Measurements from ENCODE around the gene ZFAND3.
"Not testable (repeated sequence)": the region's sequence is repeated elsewhere in the genome, so short reads cannot be mapped to it uniquely, and the experiment has no call there.

The ZFAND3 gene

DNA sequence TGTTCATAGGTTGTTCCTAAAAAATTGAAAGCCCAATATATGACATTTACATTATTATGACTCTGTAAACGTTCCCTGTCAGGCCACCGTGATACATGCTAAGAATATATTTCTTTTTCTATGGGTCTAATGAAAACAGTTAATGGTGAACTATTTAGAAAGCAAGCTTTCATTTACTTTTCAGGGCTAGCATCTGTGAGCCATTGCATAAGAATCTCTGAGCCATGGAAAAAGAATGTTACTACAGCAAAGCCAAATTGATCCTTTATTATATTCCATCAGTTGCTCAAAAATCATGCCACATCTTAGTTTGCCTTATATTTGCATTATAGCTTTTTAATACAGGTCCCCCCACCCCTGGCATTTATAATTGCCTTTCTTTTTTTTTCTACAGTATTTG is 275.5 kb downstream of the ZFAND3 start:
- DNase-seq: no peak

DNA sequence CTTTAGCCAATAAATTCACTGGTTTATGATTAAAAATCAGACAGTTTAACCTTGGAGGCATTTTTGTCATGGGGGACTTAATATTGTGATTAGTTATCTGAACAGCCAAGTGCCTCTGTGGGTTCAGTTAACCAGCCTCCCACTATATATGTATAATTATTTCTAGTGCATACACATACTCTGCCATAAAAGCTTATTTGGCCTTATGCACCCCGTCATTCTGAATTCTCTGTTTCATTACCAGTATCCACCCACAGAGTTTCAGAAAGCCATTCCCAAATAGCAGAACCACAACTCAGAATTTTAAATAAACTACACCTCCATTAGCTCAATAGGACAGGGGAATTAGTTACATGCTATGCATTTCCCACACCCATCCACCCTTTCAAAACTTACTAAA is 279.7 kb downstream of the ZFAND3 start:
- DNase-seq: no peak

DNA sequence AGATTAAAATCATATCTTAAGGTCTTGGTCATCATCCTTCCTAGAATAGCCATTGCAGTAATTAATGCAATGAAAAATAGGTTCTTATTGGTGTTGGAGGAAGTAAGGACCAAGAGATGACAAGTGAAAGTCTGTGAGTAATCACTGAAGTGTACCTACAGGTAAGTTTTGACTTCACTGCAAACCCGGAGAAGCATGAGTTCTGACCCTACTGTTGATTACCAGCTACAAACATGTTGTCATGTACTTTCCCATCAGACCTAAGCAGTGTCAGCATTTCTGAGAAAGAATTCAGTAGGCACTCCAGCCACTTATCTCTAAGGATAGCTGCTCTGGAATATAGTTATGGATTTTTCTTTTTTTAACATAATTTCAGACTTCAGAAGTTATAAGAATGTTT is 280.9 kb downstream of the ZFAND3 start:
- DNase-seq: no peak

DNA sequence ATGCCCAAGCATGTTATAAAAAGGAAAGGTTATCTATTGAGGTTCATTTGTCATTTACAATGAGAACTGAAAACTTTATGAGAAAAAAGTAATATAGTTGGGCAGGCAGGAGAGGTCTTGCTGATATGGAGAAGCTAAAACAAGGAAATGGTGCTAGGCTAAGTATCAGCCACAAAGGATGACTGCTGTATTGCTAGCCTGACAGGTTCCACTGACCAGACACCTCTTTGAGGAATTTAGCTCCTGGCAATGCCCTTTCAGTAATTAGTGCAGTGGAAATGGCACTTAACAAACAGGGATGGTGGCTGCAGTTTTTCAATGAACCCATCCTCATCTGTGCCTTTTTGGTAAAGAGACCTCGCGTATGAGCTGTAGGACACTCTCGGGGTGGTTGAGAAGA is 284.4 kb downstream of the ZFAND3 start:
- DNase-seq: no peak

DNA sequence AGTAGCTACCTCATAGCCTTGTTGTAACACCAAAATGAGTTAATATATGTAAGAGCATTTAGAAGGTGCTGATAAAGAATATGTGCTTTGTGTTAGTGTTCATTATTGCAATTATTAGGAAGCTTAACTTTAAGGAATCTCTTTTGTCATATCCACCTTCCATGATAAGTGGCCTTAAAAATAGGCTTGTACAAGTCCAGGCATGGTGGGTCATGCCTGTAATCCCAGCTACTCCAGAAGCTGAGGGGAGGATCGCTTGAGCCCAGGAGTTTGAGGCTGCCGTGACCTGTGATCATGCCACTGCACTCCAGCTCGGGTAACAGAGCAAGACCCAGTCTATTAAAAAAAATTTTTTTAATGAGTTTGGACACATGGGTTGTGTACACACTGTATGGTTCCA is 285.5 kb downstream of the ZFAND3 start:
- no peak for DNase-seq

DNA sequence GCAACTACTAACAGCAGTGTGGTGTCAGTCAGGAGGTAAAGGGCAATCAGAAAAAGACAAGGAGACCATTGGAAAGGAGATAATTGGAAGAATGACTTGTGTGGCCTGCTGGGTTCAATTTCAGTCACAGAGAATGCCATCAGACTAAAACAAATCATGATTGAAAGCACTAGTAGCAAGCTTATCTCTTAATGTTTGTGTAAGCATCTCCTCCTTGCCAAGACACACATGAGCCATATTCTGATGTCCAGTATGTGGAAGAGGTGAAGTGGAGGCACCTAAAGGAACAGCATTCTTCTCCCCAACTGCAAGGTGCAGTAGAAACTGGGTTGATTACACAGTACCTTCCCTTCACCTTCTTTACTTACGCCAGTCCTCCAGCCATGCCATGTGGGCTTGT is 287.5 kb downstream of the ZFAND3 start:
- DNase-seq: no peak

DNA sequence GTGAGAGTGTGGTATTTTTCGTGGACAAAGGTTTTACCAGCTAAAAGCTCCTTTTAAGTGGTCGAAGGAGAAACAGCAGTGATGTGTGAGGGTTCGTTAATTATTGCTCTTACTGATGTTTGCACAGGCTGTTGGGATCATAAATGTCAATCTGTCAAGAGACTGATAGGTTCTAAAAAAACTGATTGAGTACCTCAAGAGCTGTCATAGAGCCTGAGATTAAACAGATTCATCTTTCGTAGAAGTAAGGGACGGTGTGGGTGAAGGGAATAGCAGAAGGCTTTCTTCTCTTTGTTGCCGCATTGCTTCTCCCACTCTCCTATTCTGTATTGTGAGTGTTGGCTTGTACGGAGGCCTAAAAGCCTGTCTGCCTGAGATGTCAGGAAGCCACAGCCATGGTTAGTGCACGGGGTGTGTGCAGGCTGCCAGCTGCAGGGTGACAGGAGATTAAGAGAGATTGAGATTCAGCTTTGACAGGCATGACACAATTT is 291.0 kb downstream of the ZFAND3 start:
- DNase-seq: peak; percentile 64

DNA sequence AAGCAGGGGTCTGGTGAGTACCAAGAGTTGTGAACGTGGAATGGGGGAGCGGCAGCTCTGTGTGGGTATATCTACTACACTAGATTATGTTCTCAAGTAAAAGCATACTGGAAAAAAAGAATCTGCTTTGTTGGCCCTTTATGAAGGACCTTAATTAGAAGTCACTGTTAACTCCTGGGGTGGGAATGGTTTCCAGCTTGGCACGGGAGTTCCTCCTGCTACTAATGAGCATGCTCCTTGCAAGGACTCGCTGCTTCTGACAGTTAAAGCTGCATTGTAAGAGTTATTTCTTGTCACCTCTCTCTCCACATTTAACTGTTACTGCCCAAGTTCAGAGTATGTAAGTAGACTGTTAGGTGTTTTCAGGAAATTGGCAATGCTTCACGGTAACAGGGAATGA is 292.7 kb downstream of the ZFAND3 start:
- DNase-seq: no peak

DNA sequence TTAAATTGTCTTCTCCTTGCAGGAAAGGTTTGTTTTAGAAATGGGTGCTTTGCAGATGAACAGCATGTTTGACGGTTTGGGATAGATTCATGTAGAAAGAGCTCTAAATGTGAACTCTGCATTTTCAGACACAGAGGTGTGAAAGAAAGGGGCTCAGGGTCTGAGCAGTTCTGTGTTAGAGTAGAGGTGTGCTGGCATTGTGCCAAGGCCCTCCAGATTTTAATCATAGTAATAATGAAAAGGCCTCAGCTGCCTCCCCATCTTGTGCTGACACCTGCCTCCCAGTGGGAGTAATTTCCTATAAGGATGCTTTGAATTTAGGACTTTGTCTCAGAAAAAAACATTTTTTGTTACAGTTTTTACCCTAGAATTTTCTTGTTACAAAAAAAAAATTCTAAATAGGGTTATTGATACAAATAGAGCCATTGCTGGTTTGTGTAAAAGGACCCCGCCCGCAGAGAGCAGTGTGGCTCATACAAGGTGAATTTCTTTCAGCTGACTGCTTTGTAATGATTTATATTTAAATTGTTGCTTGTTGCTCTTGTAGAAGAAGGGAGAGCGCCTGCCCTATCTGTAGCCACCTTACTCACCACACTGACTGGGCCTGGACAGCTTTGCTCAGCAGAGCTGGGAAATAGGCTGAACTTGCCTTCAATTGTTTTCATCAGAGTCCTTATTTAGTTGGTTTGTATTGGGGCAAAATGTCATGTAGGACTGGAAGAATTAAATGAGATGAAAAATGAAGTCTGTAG is 294.5 kb downstream of the ZFAND3 start:
- peak; percentile 67 for DNase-seq

DNA sequence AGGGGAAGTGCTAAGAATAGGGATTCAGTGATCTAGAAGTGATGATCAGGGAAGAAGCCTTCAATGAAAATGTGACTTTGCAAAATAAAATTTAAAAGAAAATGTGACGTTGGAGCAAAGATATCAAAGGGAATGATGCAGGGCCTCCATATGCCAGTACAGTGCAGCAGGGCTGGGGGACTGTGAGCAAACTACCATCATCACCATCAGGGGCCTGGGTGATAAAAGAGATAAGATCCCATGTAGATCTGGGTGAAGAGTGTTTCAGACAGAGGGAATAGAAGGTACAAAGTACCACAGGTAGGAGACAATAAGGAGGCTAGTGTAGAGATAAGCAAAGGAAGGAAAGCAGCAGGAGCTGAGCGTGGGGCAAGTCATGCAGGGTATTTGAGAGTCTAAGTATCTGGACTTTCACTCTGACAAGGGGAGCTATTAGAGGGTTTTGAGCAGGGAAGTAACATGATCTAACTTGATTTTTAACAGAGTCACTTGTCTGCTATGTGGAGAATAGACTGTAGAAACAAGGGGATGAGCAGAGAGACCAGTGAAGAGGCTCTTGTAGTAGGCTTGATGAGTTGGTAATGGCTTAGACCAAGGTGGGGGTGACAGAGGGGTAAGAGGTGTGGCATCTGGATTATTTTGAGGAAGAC is 295.6 kb downstream of the ZFAND3 start:
- DNase-seq: no peak

DNA sequence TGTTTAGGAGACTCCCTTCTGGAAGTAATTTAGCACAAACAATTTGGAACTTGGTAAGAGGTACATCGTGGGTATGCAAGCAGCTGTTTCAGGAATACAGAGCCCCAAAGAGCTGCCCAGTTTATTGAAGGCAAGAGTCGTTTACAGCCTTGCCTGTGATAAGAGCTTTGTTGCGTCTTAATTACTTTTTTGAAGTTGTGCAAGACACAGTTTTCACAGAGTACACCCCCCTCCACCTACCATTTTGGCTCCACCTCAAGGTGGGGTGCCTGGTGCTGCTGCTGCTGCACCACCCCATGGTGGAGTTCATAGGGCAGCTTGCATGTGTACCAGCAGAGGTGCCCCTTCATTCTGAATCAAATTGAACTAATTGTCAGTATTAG is 296.1 kb downstream of the ZFAND3 start:
- DNase-seq: no peak

DNA sequence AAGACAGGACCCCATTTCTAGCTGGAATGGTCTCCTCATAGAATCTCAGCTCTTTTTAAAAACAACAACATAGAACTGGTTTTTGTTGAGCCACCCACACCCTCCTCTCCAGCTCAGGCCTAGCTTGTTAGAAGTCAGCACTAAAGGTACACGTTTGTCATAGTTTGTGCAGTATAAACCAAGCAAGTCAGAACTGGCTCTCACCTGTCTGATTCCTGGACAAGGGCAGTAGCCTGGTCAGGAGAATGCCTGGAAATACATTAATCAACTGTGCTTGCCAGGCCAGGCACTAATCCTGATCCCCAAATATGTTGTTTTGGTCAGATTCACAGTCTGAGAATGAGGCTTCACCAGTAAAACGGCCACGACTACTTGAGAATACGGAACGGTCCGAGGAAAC is 296.7 kb downstream of the ZFAND3 start:
- no peak for DNase-seq

DNA sequence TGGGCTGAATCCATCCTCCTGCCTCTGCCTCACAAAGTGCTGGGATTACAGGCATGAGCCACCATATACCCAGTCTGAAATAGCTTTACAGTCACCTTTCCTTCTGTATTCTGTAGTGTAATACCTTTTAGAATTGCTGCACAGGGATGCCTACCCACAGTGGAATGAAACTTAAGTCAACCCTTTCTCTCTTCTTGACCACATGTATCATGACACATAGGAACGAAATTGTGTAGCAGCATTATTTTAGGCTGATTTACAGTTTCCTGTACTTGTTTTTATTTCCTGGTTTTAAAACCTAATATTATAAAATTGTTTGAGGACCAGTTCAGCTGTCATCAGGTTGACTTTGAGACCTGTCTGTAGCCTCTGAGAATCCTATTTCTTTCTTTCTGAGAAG is 297.8 kb downstream of the ZFAND3 start:
- DNase-seq: no peak

DNA sequence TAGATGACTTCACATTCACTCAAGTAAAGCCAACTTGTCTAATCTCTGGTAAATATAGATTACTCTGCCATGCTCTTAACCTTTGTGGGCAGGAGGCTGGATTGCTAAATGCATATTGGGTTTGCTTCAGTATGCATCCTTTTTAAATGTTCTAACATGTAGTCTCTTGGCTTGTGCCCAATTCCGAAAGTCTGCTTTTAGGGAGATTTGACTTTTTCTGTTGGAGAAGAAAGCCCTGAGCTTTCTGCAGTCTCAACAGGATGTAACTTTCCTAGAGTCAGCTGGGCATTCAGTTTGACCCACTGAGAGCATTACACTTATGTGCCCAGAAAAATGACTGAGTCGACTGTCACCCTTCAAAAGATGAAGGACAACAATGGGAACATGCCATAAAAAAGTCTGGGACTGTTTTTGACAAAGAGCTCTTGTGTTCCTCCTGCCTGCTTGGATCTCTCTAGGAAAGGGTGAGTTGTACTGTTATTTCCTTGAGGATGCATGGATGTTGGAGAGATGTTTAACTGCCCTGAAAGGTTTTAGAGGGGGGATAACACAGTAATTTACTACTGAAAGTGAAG is 299.4 kb downstream of the ZFAND3 start:
- DNase-seq: no peak

DNA sequence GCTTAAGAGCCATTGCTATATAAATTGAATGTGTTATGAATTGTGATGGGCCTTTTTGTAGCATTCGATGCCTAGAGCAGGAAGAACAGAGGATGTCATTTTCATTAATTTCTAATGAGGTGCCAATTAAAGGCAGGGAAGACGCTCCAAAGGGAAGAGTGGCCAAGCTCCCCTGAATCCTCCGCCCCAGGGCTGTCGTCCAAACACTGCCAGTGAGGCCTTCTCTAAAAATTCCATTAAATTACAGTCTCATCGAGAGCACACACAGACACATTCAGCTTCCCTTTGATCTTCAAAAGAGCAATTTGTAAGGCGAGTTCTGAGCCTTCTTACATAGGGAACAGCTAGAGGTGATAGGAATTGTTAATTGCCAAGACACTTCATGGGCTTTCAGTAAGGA is 300.0 kb downstream of the ZFAND3 start:
- DNase-seq: no peak

DNA sequence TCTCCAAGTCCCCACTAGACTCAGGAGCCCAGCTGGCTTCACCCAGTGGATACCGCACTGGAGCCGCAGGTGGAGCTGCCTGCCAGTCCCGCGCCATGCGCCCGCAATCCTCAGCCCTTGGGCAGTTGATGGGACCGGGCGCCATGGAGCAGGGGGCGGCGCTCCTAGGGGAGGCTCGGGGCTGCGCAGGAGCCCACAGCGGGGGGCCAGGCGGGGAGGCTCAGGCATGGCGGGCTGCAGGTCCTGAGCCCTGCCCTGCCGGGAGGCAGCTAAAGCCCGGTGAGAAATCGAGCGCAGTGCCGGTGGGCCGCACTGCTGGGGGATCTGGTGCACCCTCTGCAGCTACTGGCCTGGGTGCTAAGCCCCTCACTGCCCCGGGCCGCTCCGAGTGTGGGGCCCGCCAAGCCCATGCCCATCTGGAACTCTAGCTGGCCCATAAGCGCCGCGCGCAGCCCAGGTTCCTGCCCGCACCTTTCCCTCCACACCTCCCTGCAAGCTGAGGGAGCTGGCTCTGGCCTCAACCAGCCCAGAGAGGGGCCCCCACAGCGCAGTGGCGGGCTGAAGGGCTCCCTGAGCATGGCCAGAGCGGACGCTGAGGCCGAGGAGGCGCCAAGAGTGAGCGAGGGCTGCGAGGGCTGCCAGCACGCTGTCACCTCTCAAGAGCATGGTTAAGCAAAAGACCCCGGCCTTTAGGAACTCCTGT is 304.8 kb downstream of the ZFAND3 start:
- not testable (repeated sequence) for DNase-seq

DNA sequence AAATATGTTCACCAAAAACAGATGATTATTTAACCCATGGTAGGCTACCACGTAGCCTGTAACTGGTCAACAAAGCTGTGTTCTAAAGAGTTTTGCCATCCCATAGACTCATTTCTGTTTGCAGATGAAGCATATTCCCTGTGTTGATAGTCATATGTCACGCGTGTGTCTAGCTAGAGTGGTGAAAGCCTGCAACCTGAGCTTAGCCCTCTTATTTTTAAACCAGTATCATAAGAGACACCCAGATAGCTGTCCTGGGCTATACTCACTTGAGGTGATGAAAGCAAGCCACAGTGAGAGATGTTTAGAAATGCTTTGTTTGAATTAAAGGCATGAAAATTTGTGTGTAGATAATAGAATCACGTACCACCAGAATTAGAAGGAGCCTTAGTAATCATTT is 307.8 kb downstream of the ZFAND3 start:
- no peak for DNase-seq

DNA sequence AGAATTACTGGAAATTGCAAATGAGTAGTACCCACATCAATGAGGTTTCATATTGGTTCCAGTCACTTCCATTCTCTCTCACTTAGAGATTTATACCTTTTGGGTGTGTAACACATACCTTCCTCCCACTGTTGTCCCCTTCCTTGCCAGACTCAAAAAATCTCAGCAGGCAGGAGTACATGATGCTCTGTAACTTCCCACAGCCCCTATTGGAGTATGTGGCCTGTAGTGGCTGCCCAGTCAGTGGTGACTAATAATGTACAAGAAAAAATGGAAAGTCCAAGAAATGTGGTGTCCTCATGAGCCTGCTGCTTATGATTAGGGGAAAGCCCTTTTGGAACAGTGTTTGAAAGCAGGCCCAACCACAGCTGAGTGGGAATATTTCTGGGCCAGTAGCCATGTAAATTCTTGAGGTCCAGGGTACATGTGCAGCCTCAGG is 312.0 kb downstream of the ZFAND3 start:
- no peak for DNase-seq

DNA sequence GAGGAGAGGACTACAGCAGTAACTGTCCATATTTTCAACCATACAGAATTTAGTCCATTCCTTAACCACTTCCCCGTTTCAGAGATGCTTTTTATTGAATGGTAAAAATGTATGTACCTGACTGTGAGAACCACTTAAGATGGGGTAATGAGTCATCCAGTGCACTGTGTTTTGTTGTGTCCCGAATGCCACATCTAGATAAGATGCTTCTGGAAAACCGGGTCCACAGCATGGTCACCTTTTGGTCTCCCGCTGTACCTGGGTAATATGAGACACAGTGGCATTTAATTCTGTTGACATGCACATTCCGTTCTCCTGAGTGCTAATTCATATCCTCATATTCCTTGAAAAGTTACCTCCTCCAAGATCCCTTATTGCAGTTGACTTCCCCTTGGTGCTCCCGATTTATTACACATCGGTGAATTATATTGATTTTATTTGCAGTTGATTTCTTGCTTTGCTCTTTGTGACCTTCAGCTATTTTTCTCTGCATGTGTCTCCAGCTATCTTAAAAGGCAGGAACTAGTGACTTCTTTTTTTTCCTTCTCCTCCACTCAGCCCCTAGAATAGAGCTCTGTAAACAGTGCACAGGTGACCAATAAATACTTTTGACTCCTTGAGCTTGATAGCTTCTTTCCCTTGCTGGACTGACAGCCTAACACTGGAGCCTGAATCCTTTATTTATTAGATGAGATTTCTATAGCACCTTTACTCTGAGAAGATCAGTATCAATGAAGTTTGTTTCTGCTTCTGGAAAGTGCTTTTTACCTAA is 314.6 kb downstream of the ZFAND3 start:
- no peak for DNase-seq

DNA sequence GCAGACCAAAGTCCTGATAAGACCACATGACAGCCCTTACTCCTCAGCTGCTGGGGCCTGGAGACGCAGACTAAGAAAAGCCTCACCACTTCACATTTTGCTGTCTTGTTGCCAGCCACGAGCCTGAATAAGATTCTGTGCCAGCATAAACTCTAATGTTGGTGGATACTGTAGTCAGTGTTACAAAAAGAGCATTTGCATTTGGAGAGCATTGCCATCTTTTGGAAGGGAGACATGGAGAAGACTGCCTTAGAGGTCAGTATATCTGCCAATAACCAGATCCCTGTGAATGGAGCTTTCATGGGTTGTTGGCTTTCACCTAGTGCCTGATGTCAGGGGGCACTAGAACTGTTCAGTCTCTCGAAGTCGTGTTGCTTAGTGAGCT is 315.2 kb downstream of the ZFAND3 start:
- no peak for DNase-seq

DNA sequence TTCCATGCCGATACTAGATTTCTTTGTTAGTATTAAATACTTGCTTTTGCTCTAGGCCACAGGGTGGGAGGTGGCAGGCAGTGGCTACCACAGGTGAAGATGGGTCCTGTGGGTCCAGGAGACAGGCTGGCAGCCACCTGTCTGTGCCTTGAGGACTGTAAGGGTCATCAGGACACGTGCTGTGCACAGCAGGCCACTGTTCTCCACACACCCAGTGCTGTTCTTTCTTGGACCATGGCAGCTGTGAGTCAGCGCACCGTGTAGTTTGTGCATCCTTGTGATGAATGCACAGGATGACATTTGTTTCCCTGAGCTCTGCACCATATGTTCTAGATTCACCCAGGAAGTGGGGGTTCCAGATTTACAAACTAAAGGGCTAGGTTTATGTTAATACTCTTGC is 317.0 kb downstream of the ZFAND3 start:
- no peak for DNase-seq

DNA sequence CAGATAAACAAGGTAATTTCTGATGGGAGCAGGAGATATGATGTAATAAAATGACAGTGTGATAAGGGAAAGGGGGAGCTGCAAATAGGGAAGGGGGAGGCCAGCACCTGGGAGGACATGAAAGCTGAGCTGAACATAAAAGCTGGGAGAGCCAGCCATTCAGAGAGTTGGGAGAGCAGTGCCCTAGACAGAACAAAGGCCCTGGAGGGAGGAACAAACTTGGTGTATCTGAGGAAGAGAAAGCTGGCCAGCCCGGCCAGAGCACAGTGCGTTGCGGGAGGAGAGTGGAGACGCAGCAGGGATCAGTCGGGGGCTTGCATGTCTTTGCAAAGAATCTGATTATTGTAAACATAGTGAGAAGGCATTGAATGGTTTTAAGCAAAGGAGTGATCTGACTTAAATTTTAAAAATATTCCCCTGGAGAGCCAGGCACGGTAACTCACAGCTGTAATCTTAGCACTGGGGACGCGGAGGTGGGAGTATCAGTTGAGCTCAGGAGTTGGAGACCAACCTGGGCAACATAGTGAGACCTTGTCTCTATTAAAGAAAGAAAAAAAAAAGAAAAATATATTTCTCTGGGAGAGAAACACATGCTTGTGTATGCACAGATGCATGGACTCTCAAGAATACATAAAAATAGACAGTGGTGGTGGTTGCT is 318.2 kb downstream of the ZFAND3 start:
- DNase-seq: no peak
